Left ventricle myocardium inferior (tissue), 1 donor: ENCODE results near the gene CSPG5. TPM values are rescaled to one million over a fixed set of nuclear protein-coding genes. Genes with fewer than 3 reads are reported as not detected.

Source experiments
- DNase-seq: peaks from one replicate; pipeline ENCODE4 v3.0.0-alpha.2; 2020
- H3K27ac ChIP-seq: fragments of 200-600 bp; replicated peaks from 2 replicates; pipeline ENCODE4 v1.8.0; 2021
- H3K27me3 ChIP-seq: fragments of 200-600 bp; 2 replicates; pipeline ENCODE4 v1.8.0; 2021; ENCODE audit warnings: low read depth
- H3K36me3 ChIP-seq: fragments of 200-600 bp; 2 replicates; pipeline ENCODE4 v1.8.0; 2021
- H3K4me1 ChIP-seq: fragments of 200-600 bp; 2 replicates; pipeline ENCODE4 v1.8.0; 2021
- H3K4me3 ChIP-seq: fragments of 200-600 bp; 2 replicates; pipeline ENCODE4 v1.8.0; 2021; ENCODE audit warnings: mild to moderate bottlenecking, moderate library complexity
- H3K9me3 ChIP-seq: fragments of 200-600 bp; replicated peaks from 2 replicates; pipeline ENCODE4 v1.8.0; 2021
- CTCF ChIP-seq: fragments of 200-600 bp; IDR thresholded peaks from 2 replicates; pipeline ENCODE4 v1.8.0; 2021; ENCODE audit warnings: antibody characterized with exemption, mild to moderate bottlenecking, borderline replicate concordance
- intact Hi-C: fragments of 100-400 bp; cut with micrococcal nuclease; formaldehyde crosslinking; loops from one replicate; pipeline ENCODE4 v1.11.0; 2022
- long read RNA-seq: library from polyadenylated mRNA; unstranded; transcript quantifications from one replicate; pipeline ENCODE4 v2.0.0, GENCODE V29; 2021
- total RNA-seq: library from RNA; stranded (reverse); fragmentation: NEBNext Ultra II Directional; extraction: Animal tissue kit (Norgen Biotek cat#: 25700); gene quantifications from one replicate; pipeline ENCODE4 v1.2.1, GENCODE V29; 2021
- donor health status: DM: no; HTN: yes; CAD: no; lungs with severe emphysema.

CSPG5 gene
- 0.22 TPM for total RNA-seq
- long read RNA-seq, result 0 reads

GRCh38 chr3:47578691-47579632, at the start of gene CSPG5:
TSS of gene CSPG5 (minus strand) at chr3:47578865. CDS start at chr3:47578693, 172 bp downstream.
- TF ChIP-seq CTCF, result no peak
- peaks cover 19% of the 10 kb centered on the region for H3K4me1 ChIP-seq
- peak; percentile 28 for DNase-seq
- peak within 1 kb of the TSS; percentile 72 for H3K4me3 ChIP-seq
- H3K9me3 ChIP-seq, result no peaks in the 10 kb centered on the region
- intact Hi-C loops, result no loop called here
- no peak within 1 kb of the TSS for H3K27ac ChIP-seq
- peaks cover 29% of the 10 kb centered on the region for H3K27me3 ChIP-seq
- no peaks in the 10 kb centered on the region for H3K36me3 ChIP-seq

GRCh38 chr3:47628426-47628825, 49.8 kb upstream of the CSPG5 start:
- H3K27me3 ChIP-seq, result no peaks in the 10 kb centered on the region
- TF ChIP-seq CTCF, result no peak
- no peak overlapping the region for H3K4me3 ChIP-seq
- DNase-seq, result no peak
- no peaks in the 10 kb centered on the region for H3K4me1 ChIP-seq
- intact Hi-C loops, result no loop called here
- peaks cover 83% of the 10 kb centered on the region for H3K36me3 ChIP-seq
- H3K9me3 ChIP-seq, result no peaks in the 10 kb centered on the region
- no peak overlapping the region for H3K27ac ChIP-seq

GRCh38 chr3:47622671-47623461, 44.2 kb upstream of the CSPG5 start:
- intact Hi-C loops, result no loop called here
- Histone ChIP-seq H3K27ac (no peak overlapping the region), H3K27me3 (no peaks in the 10 kb centered on the region), H3K9me3 (no peaks in the 10 kb centered on the region), H3K4me3 (no peak overlapping the region), H3K4me1 (peaks cover 7% of the 10 kb centered on the region), H3K36me3 (peaks cover 76% of the 10 kb centered on the region)
- DNase-seq, result no peak
- no peak for TF ChIP-seq CTCF

GRCh38 chr3:47617086-47618010, 38.7 kb upstream of the CSPG5 start:
- DNase-seq, result no peak
- H3K27me3 ChIP-seq, result no peaks in the 10 kb centered on the region
- H3K9me3 ChIP-seq, result no peaks in the 10 kb centered on the region
- no peak overlapping the region for H3K4me3 ChIP-seq
- TF ChIP-seq CTCF, result no peak
- no peak overlapping the region for H3K27ac ChIP-seq
- peaks cover 30% of the 10 kb centered on the region for H3K4me1 ChIP-seq
- peaks cover 67% of the 10 kb centered on the region for H3K36me3 ChIP-seq
- intact Hi-C loops, result no loop called here

- H3K27ac ChIP-seq, result no peak overlapping the region
- H3K4me1 ChIP-seq, result peaks cover 54% of the 10 kb centered on the region
- peaks cover 46% of the 10 kb centered on the region for H3K36me3 ChIP-seq
Measured at GRCh38 chr3:47614788-47615187, 36.1 kb upstream of the CSPG5 start.

More at GRCh38 chr3:47614788-47615187, 36.1 kb upstream of the CSPG5 start:
- no peak for TF ChIP-seq CTCF
- intact Hi-C loops, result no loop called here
- no peak for DNase-seq
- Histone ChIP-seq H3K4me3 (no peak overlapping the region), H3K27me3 (no peaks in the 10 kb centered on the region), H3K9me3 (no peaks in the 10 kb centered on the region)
